ENCODE data around the gene VIM. TPM values are rescaled to one million over a fixed set of nuclear protein-coding genes. Genes with fewer than 3 reads are reported as not detected.

The VIM gene
- total and polyA plus RNA-seq, 2 of the 4 experiments (the other 2 are of a cell fraction), result 4,502 to 6,735 TPM

GRCh38 chr10:17210361-17210760 is 17.7 kb upstream of the VIM start:
- WGBS, 2 experiments (ENCODE audit: extremely low coverage in 2 of 2, insufficient read length in 1 of 2), result no CpG with 5 or more reads among the region's 3 CpGs
- BruUV-seq (replicated peaks), result no TSS peak
- peak overlapping the region; percentile 70; the same call in 1 of the 2 replicates for H3K27ac ChIP-seq (ENCODE audit: insufficient read depth, low read length)
- dilution Hi-C loops (cut with HindIII; ENCODE audit: low sequenced_read_pairs, unreplicated experiment) (no loop called here), in situ Hi-C loops (cut with MboI; ENCODE audit: low sequenced_read_pairs) (no loop called here), intact Hi-C loops (cut with micrococcal nuclease) (no loop called here)
- H3K4me3 ChIP-seq (ENCODE audit: insufficient read depth, low read depth, low read length), result no peak overlapping the region
- no peak overlapping the region for H3K18ac ChIP-seq (ENCODE audit: low read depth, low read length)
- H2AK5ac ChIP-seq (ENCODE audit: low read depth, low read length), result no peak overlapping the region
- H3K14ac ChIP-seq (replicated peaks; ENCODE audit: low read depth, low read length), result no peak overlapping the region
- H3K9me1 ChIP-seq (ENCODE audit: insufficient read depth, low read length), result peaks cover 12% of the 10 kb centered on the region
- peak overlapping the region; percentile 76; the same call in 1 of the 3 replicates for H2BK15ac ChIP-seq (ENCODE audit: low read depth, low read length)
- H4K91ac ChIP-seq (ENCODE audit: insufficient read depth, low read depth, low read length), result peak overlapping the region; percentile 88; the same call in 1 of the 2 replicates
- TF ChIP-seq FOS (IDR thresholded peaks at IDR 0.05; ENCODE audit: low read depth, low read length) (no peak), MAFK (IDR thresholded peaks at IDR 0.05; ENCODE audit: low read depth, low read length) (no peak), MXI1 (IDR thresholded peaks at IDR 0.05; ENCODE audit: borderline replicate concordance, low read depth, low read length) (no peak), BHLHE40 (IDR thresholded peaks at IDR 0.05; ENCODE audit: low read depth, low read length) (no peak), RFX5 (IDR thresholded peaks at IDR 0.05; ENCODE audit: low read depth, low read length) (no peak), CEBPB (IDR thresholded peaks at IDR 0.05; ENCODE audit: low read depth, low read length) (no peak), RCOR1 (IDR thresholded peaks at IDR 0.05; ENCODE audit: insufficient replicate concordance, low read length) (no peak), ELK1 (IDR thresholded peaks at IDR 0.05; ENCODE audit: borderline replicate concordance, low read depth, low read length) (no peak), SMC3 (IDR thresholded peaks at IDR 0.05; ENCODE audit: low read depth, low read length) (no peak), NFE2L2 (IDR thresholded peaks at IDR 0.05; ENCODE audit: low read depth, low read length) (no peak), CHD1 (IDR thresholded peaks at IDR 0.05; ENCODE audit: low read depth, low read length) (no peak), POLR2A (IDR thresholded peaks at IDR 0.05; ENCODE audit: low read depth, low read length) (no peak), USF2 (IDR thresholded peaks at IDR 0.05; ENCODE audit: low read depth, low read length) (no peak), MAZ (IDR thresholded peaks at IDR 0.05; ENCODE audit: borderline replicate concordance, low read depth, low read length) (no peak), RAD21 (IDR thresholded peaks at IDR 0.05; ENCODE audit: low read length) (no peak), CTCF (conservative IDR thresholded peaks at IDR 0.05; ENCODE audit: low read depth, low read length) (no peak)
- no peak overlapping the region for H3K23ac ChIP-seq (ENCODE audit: low read depth, low read length)
- H2BK120ac ChIP-seq (ENCODE audit: low read depth, low read length), result peak overlapping the region; percentile 96
- H2BK20ac ChIP-seq (ENCODE audit: low read depth, low read length), result 0 out of 2 replicates have a peak overlapping the region, but pooled peaks have one; percentile 98
- H2AK9ac ChIP-seq (replicated peaks; ENCODE audit: low read depth, low read length, poor library complexity), result no peak overlapping the region
- ATAC-seq (ENCODE audit: low read depth) (no peak), DNase-seq (peak; percentile 44)
- peak overlapping the region; percentile 59; the same call in 1 of the 2 replicates for H3K9ac ChIP-seq (ENCODE audit: low read depth, low read length)
- peaks cover 6 to 41% of the 10 kb centered on the region in 2 experiments for H3K79me1 ChIP-seq (ENCODE audit: low read depth in 1 of 2, low read length in 2 of 2)
- H3K4me2 ChIP-seq (ENCODE audit: low read depth, low read length), result peak overlapping the region; percentile 49
- POLR2A ChIA-PET (ENCODE audit: unreplicated experiment), result no interaction called here
- H4K8ac ChIP-seq (ENCODE audit: low read depth in 2 of 2, low read length in 2 of 2), result peak overlapping the region in 1 of 2 experiments; percentile 78; a peak in 1 of 4 replicates
- H4K5ac ChIP-seq (ENCODE audit: low read depth, low read length), result no peak overlapping the region
- H2AFZ ChIP-seq (replicated peaks; ENCODE audit: low read length, poor library complexity), result no peak overlapping the region
- H3K4me1 ChIP-seq (ENCODE audit: control insufficient read depth, insufficient read depth, low read length), result peaks cover 19% of the 10 kb centered on the region
- H3K9me3 ChIP-seq (ENCODE audit: control insufficient read depth, insufficient read depth, low read length), result no peaks in the 10 kb centered on the region
- H3K27me3 ChIP-seq (ENCODE audit: control insufficient read depth, insufficient read depth, low read length), result no peaks in the 10 kb centered on the region
- no peaks in the 10 kb centered on the region for H3K36me3 ChIP-seq (ENCODE audit: control insufficient read depth, insufficient read depth, low read length)
- peak overlapping the region; percentile 91 for H2BK5ac ChIP-seq (ENCODE audit: low read depth, low read length, poor library complexity, severe bottlenecking)
- no peaks in the 10 kb centered on the region for H4K20me1 ChIP-seq (ENCODE audit: insufficient read depth, low read length)
- no peak overlapping the region for H3K4ac ChIP-seq (ENCODE audit: low read depth, low read length)
- CTCF ChIA-PET, result no interaction called here
- peak overlapping the region; percentile 43; the same call in 1 of the 2 replicates for H3K56ac ChIP-seq (ENCODE audit: extremely low read depth, insufficient read depth, low read length)

Data from IMR-90 (cell line).